ENCODE data around the gene PNRC2. TPM values are rescaled to one million over a fixed set of nuclear protein-coding genes. Genes with fewer than 3 reads are reported as not detected.
"Not testable (repeated sequence)": the region's sequence is repeated elsewhere in the genome, so short reads cannot be mapped to it uniquely, and the experiment has no call there.

The PNRC2 gene
- total RNA-seq, 2 donors from 2014 or later: 92.3 to 105 TPM

DNA sequence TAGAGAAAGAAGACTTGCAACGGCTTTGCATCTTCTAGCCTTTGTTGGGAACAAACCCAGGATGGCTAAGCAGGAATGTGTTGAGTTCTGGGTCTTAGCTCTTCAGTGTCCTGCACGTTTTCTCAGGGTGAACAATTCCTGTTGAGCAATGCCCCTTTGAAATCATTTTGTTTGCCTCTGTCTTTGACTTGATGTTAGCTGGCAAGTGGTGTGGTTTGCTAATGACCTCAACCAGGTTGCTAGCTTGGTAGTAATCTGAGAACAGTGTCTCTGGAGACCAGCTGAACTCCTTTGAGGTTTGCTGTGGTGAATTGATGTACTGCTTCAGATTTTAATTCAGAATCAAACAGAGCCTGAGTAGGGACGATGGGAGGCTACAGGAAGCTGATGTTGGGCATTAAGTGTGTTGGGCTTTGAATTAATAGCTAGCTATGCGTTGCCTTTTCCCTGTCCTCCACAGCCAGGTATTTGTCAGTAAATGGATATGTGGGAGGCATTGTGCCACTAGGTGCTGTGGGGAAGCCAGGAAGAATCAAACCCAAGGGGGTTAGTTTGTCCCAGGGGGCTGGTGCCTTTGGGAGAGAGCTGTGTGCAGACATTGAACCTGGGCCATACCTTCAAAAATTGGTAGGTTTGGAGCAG is 43.8 kb downstream of the PNRC2 start:
- TF ChIP-seq, protein P1, sequence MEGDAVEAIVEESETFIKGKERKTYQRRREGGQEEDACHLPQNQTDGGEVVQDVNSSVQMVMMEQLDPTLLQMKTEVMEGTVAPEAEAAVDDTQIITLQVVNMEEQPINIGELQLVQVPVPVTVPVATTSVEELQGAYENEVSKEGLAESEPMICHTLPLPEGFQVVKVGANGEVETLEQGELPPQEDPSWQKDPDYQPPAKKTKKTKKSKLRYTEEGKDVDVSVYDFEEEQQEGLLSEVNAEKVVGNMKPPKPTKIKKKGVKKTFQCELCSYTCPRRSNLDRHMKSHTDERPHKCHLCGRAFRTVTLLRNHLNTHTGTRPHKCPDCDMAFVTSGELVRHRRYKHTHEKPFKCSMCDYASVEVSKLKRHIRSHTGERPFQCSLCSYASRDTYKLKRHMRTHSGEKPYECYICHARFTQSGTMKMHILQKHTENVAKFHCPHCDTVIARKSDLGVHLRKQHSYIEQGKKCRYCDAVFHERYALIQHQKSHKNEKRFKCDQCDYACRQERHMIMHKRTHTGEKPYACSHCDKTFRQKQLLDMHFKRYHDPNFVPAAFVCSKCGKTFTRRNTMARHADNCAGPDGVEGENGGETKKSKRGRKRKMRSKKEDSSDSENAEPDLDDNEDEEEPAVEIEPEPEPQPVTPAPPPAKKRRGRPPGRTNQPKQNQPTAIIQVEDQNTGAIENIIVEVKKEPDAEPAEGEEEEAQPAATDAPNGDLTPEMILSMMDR (IDR thresholded peaks at IDR 0.05): no peak
- Histone ChIP-seq H3K36me3 (no peaks in the 10 kb centered on the region), H3K27me3 (no peaks in the 10 kb centered on the region), H3K4me3 (no peak overlapping the region), H3K27ac (no peak overlapping the region), H3K9me3 (peaks cover 0 to 9% of the 10 kb centered on the region in 2 donors), H3K4me1 (peaks cover 0 to 5% of the 10 kb centered on the region in 2 donors)
- DNase-seq (ENCODE audit: low spot score): no peak

DNA sequence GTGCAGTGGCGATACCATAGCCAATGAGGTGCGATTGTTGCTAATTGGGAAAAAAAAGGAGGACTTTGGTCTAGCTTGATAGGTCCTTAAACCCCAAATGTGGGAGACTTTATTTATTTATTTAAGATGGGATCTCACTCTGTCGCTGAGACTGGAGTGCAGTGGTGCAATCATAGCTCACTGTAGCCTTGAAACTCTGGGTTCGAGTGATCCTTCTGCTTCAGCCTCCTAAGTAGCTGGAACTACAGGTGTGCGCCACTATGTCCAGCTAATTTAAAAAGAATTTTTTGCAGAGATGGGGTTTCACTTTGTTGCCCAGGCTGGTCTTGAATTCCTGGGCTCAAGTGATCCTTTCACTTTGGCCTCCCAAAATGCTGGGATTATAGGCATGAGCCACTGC is 44.5 kb downstream of the PNRC2 start:
- Histone ChIP-seq H3K27me3 (no peaks in the 10 kb centered on the region), H3K27ac (no peak overlapping the region), H3K4me3 (no peak overlapping the region), H3K4me1 (peaks cover 0 to 8% of the 10 kb centered on the region in 2 donors), H3K36me3 (no peaks in the 10 kb centered on the region), H3K9me3 (peaks cover 0 to 9% of the 10 kb centered on the region in 2 donors)
- no peak for DNase-seq (ENCODE audit: low spot score)
- TF ChIP-seq, protein P1 (IDR thresholded peaks at IDR 0.05): no peak

DNA sequence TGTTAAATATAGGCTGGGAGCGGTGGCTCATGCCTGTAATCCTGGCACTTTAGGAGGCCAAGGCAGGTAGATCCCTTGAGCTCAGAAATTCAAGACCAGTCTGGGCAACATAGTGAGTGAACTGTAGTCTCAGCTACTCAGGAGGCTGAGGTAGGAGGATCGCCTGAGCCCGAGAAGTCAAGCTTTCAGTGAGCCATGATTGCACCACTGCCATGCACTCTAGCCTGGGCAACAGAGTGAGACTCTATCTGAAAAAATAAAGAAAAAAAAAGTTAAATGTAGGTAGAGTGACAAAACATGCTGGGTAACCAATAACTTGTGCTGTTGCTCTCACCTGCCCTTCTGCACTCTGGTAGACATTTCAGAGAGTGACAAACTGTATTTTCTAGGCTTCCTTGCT is 45.5 kb downstream of the PNRC2 start:
- Histone ChIP-seq H3K36me3 (no peaks in the 10 kb centered on the region), H3K4me3 (no peak overlapping the region)

DNA sequence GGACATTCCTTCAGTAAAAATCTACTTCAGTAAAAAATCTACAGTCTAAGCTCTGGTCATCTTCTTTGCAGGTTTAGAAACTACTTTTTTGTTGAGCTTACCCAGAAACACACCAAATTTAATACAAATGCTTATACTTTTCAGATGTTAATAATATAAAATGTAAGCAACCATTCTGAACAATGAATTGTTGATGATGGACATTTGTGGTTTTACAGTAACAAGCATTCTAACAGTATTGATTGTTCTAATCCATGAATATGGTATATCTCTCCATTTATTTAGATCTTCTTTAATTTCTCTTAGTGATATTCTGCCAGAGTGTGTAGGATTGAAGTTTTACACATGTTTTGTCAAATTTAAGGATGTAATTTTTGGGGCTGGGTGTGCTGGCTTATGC is 47.5 kb downstream of the PNRC2 start:
- no peak overlapping the region for H3K27ac ChIP-seq
- TF ChIP-seq, protein P1 (IDR thresholded peaks at IDR 0.05): no peak
- H3K36me3 ChIP-seq: no peaks in the 10 kb centered on the region
- no peaks in the 10 kb centered on the region for H3K27me3 ChIP-seq
- H3K4me3 ChIP-seq: no peak overlapping the region
- peaks cover 0 to 9% of the 10 kb centered on the region in 2 donors for H3K9me3 ChIP-seq
- DNase-seq (ENCODE audit: low spot score): no peak
- H3K4me1 ChIP-seq: peaks cover 0 to 8% of the 10 kb centered on the region in 2 donors

More for the DNA sequence above, 45.5 kb downstream of the PNRC2 start:
- H3K27me3 ChIP-seq: no peaks in the 10 kb centered on the region
- TF ChIP-seq, protein P1 (IDR thresholded peaks at IDR 0.05): no peak
- H3K9me3 ChIP-seq: peaks cover 0 to 9% of the 10 kb centered on the region in 2 donors
- no peak overlapping the region for H3K27ac ChIP-seq
- no peak for DNase-seq (ENCODE audit: low spot score)
- H3K4me1 ChIP-seq: peaks cover 0 to 8% of the 10 kb centered on the region in 2 donors

DNA sequence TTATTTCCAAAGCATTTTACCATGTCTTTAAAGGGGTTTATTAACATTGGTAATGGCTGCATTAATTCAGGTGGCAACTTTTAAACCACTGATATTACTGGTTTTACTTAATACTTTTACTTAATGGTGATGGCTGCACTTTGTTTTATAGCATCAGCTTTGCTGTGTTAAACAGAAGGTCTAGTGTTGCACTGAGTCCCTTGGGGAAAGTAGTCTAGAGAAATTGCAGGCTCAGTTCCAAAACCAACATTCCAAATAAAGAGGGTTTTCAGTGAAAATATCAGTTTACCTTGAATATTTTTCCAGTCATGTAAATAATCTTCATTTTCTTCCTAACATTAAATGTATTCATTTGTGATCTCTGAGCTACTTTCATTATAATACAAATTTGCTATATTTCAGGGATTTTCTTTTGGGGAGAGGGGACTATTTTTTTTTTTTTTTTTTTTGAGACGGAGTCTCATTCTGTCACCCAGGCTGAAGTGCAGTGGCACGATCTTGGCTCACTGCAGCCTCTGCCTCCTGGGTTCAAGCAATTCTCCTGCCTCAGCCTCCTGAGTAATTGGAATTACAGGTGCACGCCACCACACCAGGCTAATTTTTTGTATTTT is 49.1 kb downstream of the PNRC2 start:
- not testable (repeated sequence) for DNase-seq (ENCODE audit: low spot score); H3K4me1 ChIP-seq; H3K4me3 ChIP-seq; H3K27me3 ChIP-seq; H3K36me3 ChIP-seq; H3K9me3 ChIP-seq
- H3K27ac ChIP-seq: peak overlapping the region in 1 of 2 donors; percentile 35

DNA sequence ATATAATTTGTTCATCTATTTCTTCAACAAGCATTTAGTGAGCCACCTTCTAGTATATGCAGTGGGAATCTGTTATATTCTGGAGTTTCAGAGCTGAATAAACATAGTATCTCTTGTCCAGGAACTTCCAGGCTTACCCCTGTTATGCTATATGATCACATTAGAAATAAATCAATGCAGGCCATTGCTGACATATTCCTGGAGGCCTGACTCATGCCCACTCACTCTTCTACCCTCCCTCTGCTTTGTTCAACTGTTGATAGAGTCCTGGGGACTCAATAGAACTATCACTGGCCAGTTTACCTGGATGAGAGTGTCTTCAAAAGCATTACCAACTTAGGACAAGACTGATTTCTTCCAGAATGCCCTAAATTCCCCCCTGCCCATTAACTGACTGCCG is 49.8 kb downstream of the PNRC2 start:
- TF ChIP-seq, protein P1 (IDR thresholded peaks at IDR 0.05): no peak
- no peak overlapping the region for H3K27ac ChIP-seq
- no peaks in the 10 kb centered on the region for H3K27me3 ChIP-seq
- H3K9me3 ChIP-seq: peaks cover 0 to 9% of the 10 kb centered on the region in 2 donors
- no peak overlapping the region for H3K4me3 ChIP-seq
- peaks cover 0 to 8% of the 10 kb centered on the region in 2 donors for H3K4me1 ChIP-seq
- no peaks in the 10 kb centered on the region for H3K36me3 ChIP-seq
- no peak for DNase-seq (ENCODE audit: low spot score)

Measured in right atrium auricular region (tissue), 2 donors.